HUES64 (cell line): ENCODE results near the gene NUTM2D. TPM values are rescaled to one million over a fixed set of nuclear protein-coding genes. Genes with fewer than 3 reads are reported as not detected.
"Not testable (repeated sequence)": the region's sequence is repeated elsewhere in the genome, so short reads cannot be mapped to it uniquely, and the experiment has no call there.

Experiments
- H3K27ac ChIP-seq: 2 replicates; pipeline ENCODE4 v1.7.0; 2013; ENCODE audit warnings: low read depth, low read length, inconsistent platforms
- H3K27me3 ChIP-seq: 2 replicates; pipeline ENCODE4 v1.6.1; 2013; ENCODE audit warnings: mild to moderate bottlenecking, low read length; ENCODE audit not compliant: insufficient read depth
- H3K36me3 ChIP-seq: 2 replicates; pipeline ENCODE4 v1.6.1; 2013; ENCODE audit warnings: mild to moderate bottlenecking, low read length; ENCODE audit not compliant: insufficient read depth
- H3K4me1 ChIP-seq: 2 replicates; pipeline ENCODE4 v1.6.1; 2013; ENCODE audit warnings: mild to moderate bottlenecking, low read length, moderate library complexity; ENCODE audit not compliant: insufficient read depth
- H3K4me3 ChIP-seq: 2 replicates; pipeline ENCODE4 v1.5.1; 2013; ENCODE audit warnings: mild to moderate bottlenecking, low read length, moderate library complexity
- H3K9ac ChIP-seq: 2 replicates; pipeline ENCODE4 v1.6.1; 2013; ENCODE audit warnings: mild to moderate bottlenecking, low read depth, low read length
- H3K9me3 ChIP-seq: 2 replicates; pipeline ENCODE4 v1.6.1; 2013; ENCODE audit warnings: low read depth, low read length; ENCODE audit not compliant: insufficient read depth
- WGBS: fragments of 150-250, 120-280 bp; methylation state at CpG from one replicate; pipeline ENCODE4 v1.1.7; 2013; ENCODE audit warnings: missing lambda C conversion rate; 5-methylcytosine and 5-hydroxymethylcytosine counted together
- polyA plus RNA-seq, 2 experiments: library from polyadenylated mRNA; stranded (reverse); fragments of 50-300 nt; gene quantifications; one replicate each; pipeline ENCODE4 v1.2.3, GENCODE V29; 2013

Gene NUTM2D, protein sequence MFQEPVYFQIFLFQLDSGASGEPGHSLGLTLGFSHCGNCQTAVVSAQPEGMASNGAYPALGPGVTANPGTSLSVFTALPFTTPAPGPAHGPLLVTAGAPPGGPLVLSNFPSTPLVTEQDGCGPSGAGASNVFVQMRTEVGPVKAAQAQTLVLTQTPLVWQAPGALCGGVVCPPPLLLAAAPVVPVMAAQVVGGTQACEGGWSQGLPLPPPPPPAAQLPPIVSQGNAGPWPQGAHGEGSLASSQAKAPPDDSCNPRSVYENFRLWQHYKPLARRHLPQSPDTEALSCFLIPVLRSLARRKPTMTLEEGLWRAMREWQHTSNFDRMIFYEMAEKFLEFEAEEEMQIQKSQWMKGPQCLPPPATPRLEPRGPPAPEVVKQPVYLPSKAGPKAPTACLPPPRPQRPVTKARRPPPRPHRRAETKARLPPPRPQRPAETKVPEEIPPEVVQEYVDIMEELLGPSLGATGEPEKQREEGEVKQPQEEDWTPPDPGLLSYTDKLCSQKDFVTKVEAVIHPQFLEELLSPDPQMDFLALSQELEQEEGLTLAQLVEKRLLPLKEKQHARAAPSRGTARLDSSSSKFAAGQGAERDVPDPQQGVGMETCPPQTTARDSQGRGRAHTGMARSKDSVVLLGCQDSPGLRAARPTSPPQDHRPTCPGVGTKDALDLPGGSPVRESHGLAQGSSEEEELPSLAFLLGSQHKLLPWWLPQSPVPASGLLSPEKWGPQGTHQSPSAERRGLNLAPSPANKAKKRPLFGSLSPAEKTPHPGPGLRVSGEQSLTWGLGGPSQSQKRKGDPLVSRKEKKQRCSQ
- polyA plus RNA-seq (2013, experiment 1 of 2): 1.9 TPM
- 2.5 TPM for polyA plus RNA-seq (2013, experiment 2 of 2)

DNA sequence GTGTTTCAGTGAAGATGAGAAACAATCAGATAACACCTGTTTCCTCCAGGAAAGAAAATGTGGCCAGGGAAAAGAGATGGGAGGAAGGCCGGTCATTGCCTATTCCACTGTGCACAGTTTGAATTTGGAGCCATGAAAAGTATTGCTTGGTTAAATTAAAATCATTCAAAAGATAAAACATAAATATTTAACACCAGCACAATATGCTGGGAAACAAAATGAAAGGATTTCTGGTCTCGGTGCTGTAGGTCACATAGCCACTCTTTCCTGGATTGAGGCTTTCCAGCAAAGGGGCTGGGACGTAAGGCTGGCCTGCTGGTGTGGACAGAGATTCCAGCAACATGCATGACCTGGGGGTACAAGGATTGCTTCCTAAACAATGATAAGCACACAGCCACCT is at the start of gene NUTM2D:
Gene NUTM2D, plus strand, starts transcription at position 301 of the 400 bp plus-strand sequence. CDS start 522 bp downstream, outside the sequence.
- not testable (repeated sequence) for H3K9me3 ChIP-seq, H3K27me3 ChIP-seq, H3K4me1 ChIP-seq, H3K9ac ChIP-seq, H3K36me3 ChIP-seq, H3K27ac ChIP-seq, H3K4me3 ChIP-seq
- WGBS: no CpG with 5 or more reads among the region's 3 CpGs

DNA sequence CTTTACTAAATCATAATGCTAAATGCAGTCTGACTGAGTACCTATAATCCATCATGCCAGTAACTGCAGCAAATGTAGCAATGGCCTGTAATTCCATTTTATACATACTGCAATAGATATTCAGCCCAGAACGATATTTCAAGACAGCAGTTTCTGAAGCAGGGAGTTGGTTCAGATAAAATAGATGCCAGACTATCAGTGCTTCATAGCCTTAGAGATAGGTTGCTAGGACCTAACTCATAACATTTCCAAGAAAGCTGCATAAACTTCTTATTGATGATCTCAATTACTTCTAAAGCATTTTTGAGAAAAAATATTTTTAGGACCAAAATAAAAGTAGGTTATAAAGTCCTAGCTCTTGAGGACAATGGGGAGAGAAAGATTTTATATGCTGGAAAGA is 48.8 kb upstream of the NUTM2D start:
- H3K27ac ChIP-seq, H3K9me3 ChIP-seq, H3K36me3 ChIP-seq, H3K4me3 ChIP-seq, H3K4me1 ChIP-seq, H3K27me3 ChIP-seq, H3K9ac ChIP-seq: not testable (repeated sequence)
- no CpG with 5 or more reads among the region's 1 CpG for WGBS

DNA sequence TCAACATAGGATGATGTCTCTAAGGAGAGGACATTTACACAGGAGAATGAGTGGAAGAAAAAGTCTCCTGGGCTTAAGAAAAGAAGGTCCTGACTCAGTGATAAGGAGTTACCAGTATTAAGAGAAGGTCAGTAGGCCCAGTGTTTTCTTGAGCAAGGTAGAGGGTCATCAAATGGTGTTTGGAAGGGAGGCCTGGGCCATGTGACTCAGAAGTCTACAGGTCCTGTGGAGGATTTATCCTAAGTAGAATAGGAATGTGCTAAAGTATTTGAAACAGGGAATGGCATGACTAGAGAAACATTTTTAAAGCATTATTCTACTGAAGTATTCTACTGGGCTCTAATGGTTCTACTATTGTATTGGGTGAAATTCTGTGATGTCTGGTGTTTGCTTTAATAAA is 47.9 kb upstream of the NUTM2D start:
- not testable (repeated sequence) for H3K9me3 ChIP-seq, H3K27me3 ChIP-seq, H3K9ac ChIP-seq, H3K4me1 ChIP-seq, H3K36me3 ChIP-seq, H3K27ac ChIP-seq, H3K4me3 ChIP-seq

DNA sequence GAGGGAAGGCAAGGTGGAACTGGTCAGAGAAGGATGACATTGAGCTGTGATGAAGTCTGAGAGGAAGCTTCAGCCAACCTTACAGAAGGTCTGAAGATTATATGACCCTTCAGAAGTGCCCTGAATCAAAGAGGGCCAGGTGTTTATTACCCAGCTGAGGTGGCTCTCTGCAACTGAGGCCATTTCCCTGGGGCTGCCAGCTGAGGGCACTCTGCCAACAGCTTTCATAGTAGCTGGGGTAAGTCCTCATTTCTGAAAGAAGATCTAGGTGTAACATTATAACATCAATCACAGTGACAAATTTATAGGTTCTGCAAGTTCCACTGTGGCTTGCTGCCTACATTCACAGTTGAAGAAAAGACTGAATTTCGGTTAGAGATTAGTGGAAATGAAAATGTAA is 46.0 kb upstream of the NUTM2D start:
- WGBS: no CpG with 5 or more reads among the region's 1 CpG
- H3K27me3 ChIP-seq, H3K4me3 ChIP-seq, H3K9me3 ChIP-seq, H3K27ac ChIP-seq, H3K9ac ChIP-seq, H3K4me1 ChIP-seq, H3K36me3 ChIP-seq: not testable (repeated sequence)

DNA sequence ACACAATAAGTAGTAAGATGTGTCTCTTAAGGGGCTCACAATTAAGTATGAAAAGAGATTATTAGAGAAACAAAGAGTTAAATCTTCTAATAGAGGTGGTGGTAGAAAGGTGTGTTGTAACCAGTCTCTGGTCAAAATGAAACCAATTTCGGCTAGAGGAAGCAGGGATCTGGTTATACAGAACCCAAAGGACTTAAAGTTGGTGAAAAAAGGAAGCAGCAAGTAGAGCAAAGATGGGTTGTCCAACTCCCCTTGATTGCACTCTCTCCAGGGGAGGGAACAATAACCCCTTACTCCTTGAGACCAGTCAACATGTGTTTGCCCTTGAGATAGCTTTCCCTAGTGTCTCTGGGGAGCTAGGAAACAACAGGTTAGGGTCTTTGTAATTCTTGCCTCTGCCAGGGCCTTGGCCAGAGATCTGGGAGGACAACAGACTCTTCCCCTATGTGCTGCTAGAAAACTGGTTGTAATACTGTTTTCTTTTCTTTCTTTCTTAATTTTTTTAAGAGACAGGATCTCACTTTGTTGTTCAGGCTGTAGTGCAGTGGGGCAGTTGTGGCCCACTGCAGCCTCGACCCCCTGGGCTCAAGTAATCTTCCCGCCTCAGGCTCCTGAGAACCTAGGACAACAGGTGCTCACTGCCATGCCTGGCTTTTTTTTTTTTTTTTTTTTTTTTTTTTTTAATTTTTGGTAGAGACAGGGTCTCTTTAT is 43.7 kb upstream of the NUTM2D start:
- not testable (repeated sequence) for H3K27ac ChIP-seq, H3K4me3 ChIP-seq, H3K27me3 ChIP-seq, H3K9ac ChIP-seq, H3K4me1 ChIP-seq, H3K36me3 ChIP-seq, H3K9me3 ChIP-seq
- WGBS: 55% methylated on average over 3 of the region's 3 CpGs

DNA sequence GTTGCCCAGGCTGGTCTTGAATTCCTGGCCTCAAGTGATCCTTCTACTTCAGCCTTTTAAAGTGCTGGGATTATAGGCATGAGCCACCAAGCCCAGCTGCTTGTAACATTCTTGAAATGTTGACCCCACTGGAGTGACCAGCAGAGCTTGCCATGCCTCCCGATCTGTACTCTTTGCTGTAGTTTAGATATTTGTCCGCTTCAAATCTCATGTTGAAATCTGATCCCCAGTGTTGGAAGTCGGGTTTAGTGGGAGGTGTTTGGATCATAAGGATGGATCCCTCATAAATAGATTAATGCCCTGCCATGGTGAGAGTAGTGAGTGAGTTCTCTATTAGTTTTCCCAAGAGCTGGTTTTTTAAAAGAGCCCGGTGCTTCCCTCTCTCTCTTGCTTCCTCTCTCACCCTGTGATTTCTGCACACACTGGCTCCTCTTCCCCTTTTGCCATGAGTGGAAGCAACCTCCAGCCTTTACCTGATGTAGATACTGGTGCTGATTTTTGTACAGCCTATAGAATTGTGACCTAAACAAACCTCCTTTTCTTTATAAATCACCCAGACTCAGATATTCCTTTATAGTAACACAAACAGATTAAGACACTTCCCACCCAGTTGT is 43.1 kb upstream of the NUTM2D start:
- H3K9ac ChIP-seq, H3K4me3 ChIP-seq, H3K9me3 ChIP-seq, H3K27me3 ChIP-seq, H3K36me3 ChIP-seq, H3K4me1 ChIP-seq, H3K27ac ChIP-seq: not testable (repeated sequence)
- WGBS: 20% methylated on average over 1 of the region's 4 CpGs

DNA sequence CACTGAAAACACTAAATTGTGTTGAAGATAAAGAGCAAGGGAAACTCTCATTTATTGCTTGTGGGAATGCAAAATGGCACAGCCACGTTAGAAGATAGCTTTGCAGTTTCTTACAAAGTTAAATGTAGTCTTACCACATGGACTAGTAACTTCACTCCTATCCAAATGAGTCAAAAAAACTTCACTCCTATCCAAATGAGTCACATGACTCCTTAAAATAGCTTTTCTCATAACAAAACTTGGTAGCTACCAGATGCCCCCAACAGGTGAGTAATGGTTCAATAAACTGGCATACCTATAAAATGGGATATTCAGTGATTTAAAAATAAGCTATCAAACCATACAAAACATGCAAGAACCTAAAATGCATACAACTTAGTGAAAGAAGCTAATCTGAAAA is 36.0 kb upstream of the NUTM2D start:
- H3K36me3 ChIP-seq, H3K27me3 ChIP-seq, H3K27ac ChIP-seq, H3K9me3 ChIP-seq, H3K4me1 ChIP-seq, H3K4me3 ChIP-seq, H3K9ac ChIP-seq: not testable (repeated sequence)
- 73% methylated on average over 1 of the region's 1 CpG for WGBS

DNA sequence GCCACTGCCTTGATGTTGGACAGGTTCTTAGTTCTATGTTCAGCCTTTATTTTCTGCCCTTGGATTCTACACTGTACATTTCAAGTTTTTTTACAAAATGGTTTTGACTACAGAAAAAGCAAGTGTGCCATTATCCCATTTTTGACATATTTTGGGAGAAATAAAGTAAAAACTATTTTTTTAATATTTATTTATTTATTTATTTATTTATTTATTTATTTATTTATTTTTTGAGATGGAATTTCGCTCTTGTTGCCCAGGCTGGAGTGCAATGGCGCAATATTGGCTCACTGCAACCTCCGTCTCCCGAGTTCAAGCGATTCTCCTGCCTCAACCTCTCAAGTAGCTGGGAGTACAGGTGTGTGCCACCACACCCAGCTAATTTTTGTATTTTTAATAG is 33.0 kb upstream of the NUTM2D start:
- H3K27me3 ChIP-seq, H3K9me3 ChIP-seq, H3K27ac ChIP-seq, H3K4me3 ChIP-seq, H3K4me1 ChIP-seq, H3K36me3 ChIP-seq, H3K9ac ChIP-seq: not testable (repeated sequence)
- no CpG with 5 or more reads among the region's 5 CpGs for WGBS

DNA sequence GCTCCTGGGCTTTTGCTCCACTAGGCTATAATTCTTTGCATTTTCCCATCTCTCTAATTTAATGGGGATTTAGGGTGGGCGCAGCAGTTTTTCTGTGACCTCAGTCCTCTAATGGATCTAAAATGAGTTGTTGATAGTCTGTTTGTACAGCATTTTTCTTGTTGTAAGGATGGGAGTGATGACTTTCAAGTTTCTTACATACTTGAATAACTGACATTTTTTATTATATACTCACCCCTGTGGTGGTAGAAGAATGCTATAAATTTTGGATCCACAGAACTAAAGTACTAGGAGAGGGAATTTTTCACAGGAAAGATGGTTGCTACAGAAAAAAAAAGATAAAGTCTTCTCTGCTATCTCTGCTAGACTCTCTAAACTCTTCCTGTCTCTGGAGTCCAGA is 29.6 kb upstream of the NUTM2D start:
- not testable (repeated sequence) for H3K9me3 ChIP-seq, H3K36me3 ChIP-seq, H3K27ac ChIP-seq, H3K9ac ChIP-seq, H3K4me1 ChIP-seq, H3K27me3 ChIP-seq, H3K4me3 ChIP-seq
- 89% methylated on average over 1 of the region's 1 CpG for WGBS

DNA sequence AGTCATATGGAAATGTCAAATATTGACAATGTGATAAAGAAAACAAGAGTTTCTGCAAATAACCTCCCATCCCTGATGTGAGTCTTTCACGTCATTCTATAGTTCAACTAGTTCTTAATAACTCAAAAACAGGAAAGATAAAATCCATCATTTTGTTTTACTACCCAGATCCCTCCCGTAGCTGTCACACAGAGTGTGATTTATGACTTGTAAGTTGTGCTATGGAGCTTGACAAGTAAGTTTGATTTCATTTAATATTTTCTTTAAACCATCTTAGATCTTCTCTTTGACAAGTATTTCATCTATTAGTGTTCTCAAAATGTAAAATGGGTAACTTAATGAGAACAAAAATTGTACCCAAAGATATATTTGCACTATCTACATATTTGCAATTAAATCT is 28.4 kb upstream of the NUTM2D start:
- not testable (repeated sequence) for H3K4me3 ChIP-seq, H3K36me3 ChIP-seq
- WGBS: no CpG with 5 or more reads among the region's 2 CpGs

DNA sequence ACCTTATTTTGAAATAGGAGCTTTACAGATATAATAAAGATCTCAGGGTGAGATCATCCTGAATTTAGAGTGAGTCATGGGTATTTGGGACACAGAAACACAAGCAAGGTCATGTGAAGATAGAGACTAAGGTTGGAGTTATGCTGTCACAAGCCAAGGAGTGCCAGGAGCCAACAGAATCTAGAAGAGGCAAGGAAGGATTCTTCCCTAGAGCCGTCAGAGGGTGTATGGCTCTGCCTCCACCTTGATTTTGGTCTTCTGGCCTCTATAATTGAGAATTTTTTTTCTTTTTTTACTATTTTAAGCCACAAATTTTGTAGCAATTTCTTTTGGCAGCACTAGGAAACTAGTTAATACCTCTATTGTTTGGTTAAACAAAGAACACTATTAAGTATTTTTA is 24.9 kb upstream of the NUTM2D start:
- H3K27ac ChIP-seq, H3K27me3 ChIP-seq, H3K9me3 ChIP-seq, H3K4me3 ChIP-seq, H3K4me1 ChIP-seq, H3K9ac ChIP-seq: not testable (repeated sequence)
- 89% methylated on average over 1 of the region's 1 CpG for WGBS
- peaks cover 15% of the 10 kb centered on the region; the same call in 1 of the 2 replicates for H3K36me3 ChIP-seq

More for the DNA sequence above, 28.4 kb upstream of the NUTM2D start:
- not testable (repeated sequence) for H3K27ac ChIP-seq, H3K9me3 ChIP-seq, H3K4me1 ChIP-seq, H3K9ac ChIP-seq, H3K27me3 ChIP-seq
